ENCODE measurements around the gene SHMT1.
A peak's percentile ranks its signal among the peaks of the same experiment; 100 is the strongest.
"Not testable (repeated sequence)": the region's sequence is repeated elsewhere in the genome, so short reads cannot be mapped to it uniquely, and the experiment has no call there.

The SHMT1 gene

GRCh38 chr17:18324140-18325050 lies 39.0 kb downstream of the SHMT1 start:
- no peak for DNase-seq

DNA sequence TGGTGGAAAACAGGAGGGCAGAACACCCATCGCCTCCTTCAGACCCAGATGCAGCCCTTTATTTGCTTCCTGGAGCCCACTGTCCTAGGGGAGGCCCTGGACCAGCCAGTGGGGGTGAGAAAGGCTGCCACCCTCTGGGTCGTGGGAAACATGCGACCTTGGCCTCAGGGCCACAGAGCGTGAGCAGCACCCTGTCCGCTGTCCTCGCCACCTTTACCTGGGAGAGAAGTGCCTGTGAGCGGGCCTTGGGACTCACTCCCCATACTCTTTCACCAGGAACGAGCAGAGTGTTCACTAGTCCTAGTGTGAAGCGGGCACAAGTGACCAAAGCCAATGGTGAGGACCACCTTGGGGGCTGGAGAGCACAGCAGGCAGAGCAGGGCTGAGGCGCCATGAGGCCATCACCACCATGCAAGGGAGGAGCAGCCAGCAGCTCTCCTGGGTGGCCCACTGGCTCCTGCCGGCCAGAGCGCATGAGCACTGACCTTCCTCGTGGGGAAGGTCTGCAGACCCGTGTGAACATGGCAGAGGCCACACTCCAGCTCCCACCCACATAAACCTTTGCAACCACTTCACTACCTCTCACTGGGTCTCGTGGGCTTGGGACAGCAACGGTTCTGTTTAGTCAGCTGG lies 39.7 kb downstream of the SHMT1 start:
- DNase-seq, result no peak

DNA sequence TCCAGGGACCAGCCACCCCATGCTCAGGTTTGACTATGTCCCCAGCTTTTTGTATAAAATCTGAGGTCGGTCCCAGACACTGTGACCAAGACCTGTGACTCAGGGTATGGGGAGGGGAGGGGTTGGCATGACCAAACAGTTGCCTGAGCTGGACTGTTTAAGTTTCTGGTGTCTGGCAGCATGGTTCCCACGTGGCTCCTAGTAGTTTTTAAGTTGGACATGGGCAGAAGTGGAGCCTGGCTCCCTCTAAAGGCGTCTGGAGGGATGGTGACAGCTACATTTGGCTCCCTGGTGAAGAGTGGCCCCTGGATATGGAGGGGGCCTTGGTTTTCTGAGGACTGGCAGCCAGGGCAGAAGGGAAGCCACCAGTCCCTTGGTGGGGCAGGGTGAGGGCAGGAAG lies 40.3 kb downstream of the SHMT1 start:
- DNase-seq, result no peak

DNA sequence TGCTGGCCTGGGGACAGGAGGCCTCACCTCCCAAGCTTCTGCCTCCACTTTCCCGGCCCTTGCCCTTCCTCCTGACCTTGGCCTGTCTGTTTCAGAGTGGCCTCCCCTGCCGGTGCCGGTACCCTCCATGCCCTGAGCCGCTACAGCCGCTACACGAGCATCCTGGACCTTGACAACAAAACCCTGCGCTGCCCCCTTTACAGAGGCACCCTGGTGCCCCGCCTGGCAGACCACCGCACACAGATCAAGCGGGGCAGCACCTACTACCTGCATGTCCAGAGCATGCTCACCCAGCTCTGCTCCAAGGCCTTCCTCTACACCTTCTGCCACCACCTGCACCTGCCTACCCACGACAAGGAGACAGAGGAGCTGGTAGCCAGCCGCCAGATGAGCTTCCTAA lies 40.8 kb downstream of the SHMT1 start:
- DNase-seq, result no peak

DNA sequence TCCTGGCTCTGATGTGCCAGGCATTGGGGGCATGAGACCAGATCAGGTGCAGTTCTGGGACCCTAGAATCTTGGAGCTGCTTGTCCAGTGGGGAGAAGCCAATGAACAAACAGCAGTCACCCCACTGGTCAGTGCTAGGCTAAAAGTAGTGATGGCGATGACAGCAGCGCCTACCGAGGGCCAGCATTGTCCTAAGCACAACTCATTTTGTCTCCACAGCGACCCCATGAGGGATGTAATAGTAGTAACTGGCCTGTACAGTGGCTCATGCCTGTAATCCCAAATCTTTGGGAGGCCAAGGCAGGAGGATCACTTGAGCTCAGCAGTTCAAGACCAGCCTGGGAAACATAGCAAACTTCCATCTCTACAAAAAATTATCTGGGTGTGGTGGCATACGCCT lies 42.0 kb downstream of the SHMT1 start:
- no peak for DNase-seq

DNA sequence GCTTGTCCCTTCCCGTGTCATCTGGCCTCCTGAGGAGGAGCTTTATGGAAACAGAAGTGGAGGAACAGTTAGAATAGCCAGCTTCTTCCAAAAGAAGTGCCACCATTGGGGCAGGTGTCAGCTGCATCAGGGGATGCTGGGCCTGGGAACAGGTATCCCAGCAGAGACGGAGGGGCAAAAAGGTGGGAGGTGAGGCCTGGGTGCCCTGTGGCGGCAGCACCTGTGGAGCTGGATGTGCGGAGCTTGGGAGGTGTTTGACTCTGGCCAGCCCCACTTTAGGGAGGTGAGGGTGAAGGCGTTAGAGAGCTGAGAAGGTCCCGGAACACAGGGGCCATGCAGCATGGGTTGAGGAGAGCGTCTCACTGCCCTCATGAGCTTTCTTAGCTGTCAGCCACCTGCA lies 43.0 kb downstream of the SHMT1 start:
- DNase-seq, result no peak

DNA sequence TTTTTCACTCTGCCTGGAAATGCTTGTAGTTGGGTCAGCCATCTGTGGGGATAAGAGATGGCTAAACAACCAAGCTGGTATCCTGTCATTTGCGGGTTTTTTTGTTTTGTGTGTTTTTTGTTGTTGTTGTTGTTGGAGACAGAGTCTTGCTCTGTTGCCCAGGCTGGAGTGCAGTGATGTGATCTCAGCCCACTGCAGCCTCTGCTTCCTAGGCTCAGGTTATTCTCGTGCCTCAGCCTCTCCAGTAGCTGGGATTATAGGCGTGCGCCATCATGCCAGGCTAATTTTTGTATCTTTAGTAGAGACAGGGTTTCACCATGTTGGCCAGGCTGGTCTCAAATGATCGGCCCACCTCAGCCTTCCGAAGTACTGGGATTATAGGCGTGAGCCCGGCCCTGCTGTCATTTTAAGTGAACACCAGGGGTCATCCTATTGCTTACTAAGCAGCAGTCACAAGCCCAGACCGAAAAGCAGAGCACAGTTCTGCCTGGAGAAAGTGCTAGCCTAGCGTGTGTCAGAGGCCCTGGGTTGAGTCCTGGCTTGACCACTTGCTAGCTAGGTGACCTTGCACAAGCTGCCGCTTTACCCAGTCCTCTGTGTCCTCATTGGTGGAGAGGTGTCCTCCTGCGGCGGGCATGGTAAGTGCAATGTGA lies 43.6 kb downstream of the SHMT1 start:
- peak in 1 of 2 donors; percentile 15 for DNase-seq

DNA sequence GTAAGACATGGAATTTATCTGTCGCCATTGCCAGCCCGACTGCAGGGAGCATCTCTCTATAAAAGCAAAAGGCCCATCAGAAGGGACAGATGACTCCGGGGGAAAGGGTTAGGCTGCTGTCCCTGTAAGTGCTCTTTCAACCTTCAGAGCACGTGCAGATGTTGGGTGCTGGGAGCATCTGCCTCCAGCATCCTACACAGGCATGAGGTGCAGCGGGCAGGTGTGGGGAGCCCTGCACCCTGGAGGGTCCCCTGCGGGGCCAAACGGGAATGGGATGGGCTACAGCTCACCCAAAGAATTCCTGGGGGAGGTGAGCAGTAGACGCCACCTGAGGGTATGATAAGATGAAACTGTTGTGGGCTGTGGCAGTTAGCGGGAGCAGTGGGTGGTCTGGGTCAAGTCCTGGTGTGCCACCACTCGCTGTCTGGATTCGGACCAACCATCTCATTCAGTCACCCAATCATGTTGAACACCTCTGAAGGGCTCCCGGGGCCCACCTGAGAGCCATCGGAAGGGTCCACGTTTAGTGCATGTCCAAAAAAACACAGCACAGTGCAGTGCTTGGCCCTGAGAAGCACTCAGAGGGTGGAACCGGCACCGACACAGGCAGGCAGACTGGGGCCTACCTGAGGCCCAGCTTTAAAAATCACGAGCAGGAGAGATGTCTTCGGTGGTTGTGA lies 44.4 kb downstream of the SHMT1 start:
- DNase-seq, result no peak

GRCh38 chr17:18318117-18318516 lies 45.2 kb downstream of the SHMT1 start:
- peak in 1 of 2 donors; percentile 8 for DNase-seq

DNA sequence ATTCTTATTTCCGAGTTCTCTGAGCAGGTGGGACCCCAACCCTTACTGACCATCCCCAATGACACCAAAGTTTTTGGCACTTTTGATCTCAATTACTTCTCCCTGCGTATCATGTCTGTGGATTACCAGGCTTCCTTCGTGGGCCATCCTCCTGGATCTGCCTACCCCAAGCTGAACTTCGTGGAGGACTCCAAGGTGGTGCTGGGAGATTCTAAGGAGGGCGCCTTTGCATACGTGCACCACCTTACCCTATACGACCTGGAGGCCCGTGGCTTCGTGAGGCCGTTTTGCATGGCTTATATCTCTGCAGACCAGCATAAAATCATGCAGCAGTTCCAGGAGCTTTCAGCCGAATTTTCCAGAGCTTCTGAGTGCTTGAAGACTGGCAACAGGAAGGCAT lies 47.4 kb downstream of the SHMT1 start:
- no peak for DNase-seq

GRCh38 chr17:18315562-18315922 lies 47.8 kb downstream of the SHMT1 start:
- peak; percentile 56 to 58 for DNase-seq

DNA sequence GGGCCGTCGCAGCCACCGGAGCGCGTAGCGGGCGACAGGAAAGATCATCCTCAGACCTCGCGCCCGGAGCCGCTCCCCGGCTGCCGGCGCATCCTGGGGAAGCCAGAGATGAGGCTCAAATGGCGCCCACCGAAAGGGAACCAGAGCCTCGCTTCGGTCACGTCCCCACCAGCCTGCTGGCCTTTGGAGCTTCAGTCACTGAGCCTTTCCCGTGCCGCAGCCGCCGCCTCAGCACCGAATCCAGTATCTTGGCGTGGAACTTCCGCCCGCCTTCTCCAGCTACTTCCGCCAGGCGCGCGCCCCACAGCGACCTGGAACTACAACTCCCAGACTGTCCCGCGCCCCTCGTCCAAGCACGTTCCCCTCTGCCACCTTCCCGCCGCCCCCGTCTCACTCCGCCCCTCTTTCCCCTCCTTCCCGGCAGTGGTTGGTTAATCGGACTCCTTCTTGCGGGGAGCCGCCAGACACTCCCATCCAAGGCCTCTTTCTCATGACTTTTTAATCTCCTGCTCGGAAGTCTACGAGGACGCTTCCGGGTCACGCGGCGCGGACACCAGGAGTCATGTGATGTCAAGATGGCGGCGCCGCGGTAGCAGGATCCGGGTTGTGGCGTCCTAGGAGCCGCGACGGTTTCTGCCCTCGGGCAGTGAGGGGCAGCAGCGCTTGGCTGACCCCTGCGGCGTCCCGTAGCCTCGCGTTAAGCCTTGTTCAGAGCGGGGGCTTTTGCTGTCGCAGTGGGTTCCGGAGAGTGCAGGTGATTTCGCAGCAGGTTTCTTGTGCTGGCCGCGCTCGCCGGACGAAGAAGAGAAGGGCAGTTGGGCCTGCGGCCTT lies 48.4 kb downstream of the SHMT1 start, which contains the start of the genes SMCR8 and TOP3A:
SMCR8 (plus strand) TSS at position 563 of the 831 bp plus-strand sequence. CDS start 497 bp downstream, outside the sequence.
TOP3A (minus strand) TSS at position 264 of the 831 bp plus-strand sequence; CDS start at position 48, 216 bp downstream.
- DNase-seq, result peak; percentile 97 to 98

DNA sequence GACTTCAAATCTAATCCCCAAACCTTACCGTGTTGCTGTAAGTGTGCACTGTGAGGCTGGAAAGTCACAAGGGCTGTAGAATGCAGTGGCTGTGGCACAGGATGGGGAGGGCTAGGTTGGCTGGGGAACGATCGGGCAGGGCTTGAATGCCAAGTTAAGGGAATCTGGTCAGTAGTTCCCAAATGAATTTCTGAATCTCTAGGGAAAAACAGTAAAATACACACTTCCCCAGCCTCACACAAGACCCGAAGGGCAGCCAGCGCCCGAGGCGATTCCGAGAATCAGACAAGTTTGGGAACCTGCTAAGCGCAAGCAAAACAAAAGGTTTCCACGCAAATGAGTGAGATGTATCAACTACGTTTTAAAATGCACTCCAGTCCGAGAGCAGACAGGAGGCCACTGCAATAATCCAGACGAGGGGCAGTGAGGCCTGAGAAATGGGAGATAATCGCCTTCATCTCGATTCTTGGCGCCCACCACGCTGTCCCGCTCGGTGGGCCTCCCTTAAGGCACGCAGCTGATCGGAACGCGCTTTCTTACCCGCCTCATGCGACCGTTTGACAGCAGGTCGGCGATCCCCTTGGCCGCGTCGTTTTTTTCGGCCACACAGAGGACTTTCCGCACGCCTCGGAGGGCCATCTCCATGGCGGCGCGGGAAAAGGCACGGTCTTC lies 49.2 kb downstream of the SHMT1 start:
- peak in 1 of 2 donors; percentile 12 for DNase-seq

- no peak for DNase-seq
These were observed 54.1 kb downstream of the SHMT1 start for GRCh38 chr17:18309202-18309601.

- DNase-seq, result not testable (repeated sequence)
These were observed 60.1 kb downstream of the SHMT1 start for GRCh38 chr17:18303206-18303605.

GRCh38 chr17:18300725-18301480 lies 62.4 kb downstream of the SHMT1 start:
- DNase-seq, result peak in 1 of 2 donors; percentile 6

DNA sequence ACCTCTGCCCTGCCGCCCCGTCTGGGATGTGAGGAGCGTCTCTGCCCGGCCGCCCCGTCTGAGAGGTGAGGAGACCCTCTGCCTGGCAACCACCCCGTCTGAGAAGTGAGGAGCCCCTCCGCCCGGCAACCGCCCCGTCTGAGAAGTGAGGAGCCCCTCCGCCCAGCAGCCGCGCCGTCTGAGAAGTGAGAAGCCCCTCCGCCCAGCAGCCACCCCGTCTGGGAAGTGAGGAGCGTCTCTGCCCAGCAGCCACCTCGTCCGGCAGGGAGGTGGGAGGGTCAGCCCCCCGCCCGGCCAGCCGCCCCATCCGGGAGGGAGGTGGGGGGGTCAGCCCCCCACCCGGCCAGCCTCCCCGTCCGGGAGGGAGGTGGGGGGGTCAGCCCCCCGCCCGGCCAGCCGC lies 65.3 kb downstream of the SHMT1 start:
- not testable (repeated sequence) for DNase-seq

GRCh38 chr17:18291718-18292540 lies 71.4 kb downstream of the SHMT1 start:
- no peak for DNase-seq

DNA sequence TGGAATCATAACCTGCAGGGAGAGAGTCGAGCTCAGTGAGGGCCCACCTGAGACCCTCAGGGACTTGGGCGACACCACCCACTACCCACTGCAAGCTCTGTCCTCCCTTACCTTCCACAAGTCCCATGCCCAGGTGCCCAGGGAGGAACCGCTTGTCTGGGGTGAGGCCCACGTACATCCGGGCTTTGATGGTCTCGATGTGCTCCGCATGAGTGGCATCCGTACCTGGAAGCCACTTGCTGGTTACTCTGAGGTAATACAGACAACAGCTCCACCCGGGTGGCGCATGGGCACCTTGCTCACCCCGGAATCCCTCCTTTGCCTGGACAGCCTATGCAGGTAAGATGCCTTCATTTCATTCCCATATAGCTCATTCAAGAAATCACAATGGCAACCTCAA lies 78.1 kb downstream of the SHMT1 start:
- no peak for DNase-seq

- no peak for DNase-seq
These were observed 81.6 kb downstream of the SHMT1 start for GRCh38 chr17:18281788-18282187.
